HCT116 (cell line): ENCODE results near the gene LRRC4C. TPM values are rescaled to one million over a fixed set of nuclear protein-coding genes. Genes with fewer than 3 reads are reported as not detected.

Source experiments
- ATAC-seq: fragments of 200-7000 bp; cut with Tn5 transposase; 2 replicates; pipeline ENCODE4 v1.9.1; 2020; ENCODE audit warnings: mild to moderate bottlenecking, moderate library complexity
- BruUV-seq: library from RNA; stranded (reverse); fragments of 400-500 nt; replicated peaks from 2 replicates; lab custom pipeline; 2021; lab: Mats Ljungman, UMichigan
- CTCF ChIA-PET: fragments of 300-600 bp; sonication (Branson Sonifier 250); formaldehyde crosslinking; loops from one replicate; lab custom pipeline; 2021; ENCODE audit warnings: antibody characterized with exemption; lab: Charles Lee
- POLR2A ChIA-PET: fragments of 300-600, 350-600 bp; sonication (Branson Sonifier 250); formaldehyde crosslinking; loops from one replicate; lab custom pipeline; 2021; ENCODE audit warnings: antibody characterized with exemption; lab: Charles Lee
- RAD21 ChIA-PET, 2 experiments: fragments of 300-600 bp; sonication (Branson Sonifier 250); formaldehyde crosslinking; loops; one replicate each; lab custom pipeline; 2023; ENCODE audit warnings: low total read pairs in 2 of 2; ENCODE audit not compliant: uncharacterized antibody in 2 of 2, unreplicated experiment in 2 of 2, low non-redundant PET in 1 of 2; lab: Charles Lee
- DNase-seq: peaks from one replicate; pipeline ENCODE4 v3.0.0-alpha.2; 2010; ENCODE audit warnings: low read depth, low spot score
- H2AFZ ChIP-seq: fragments of 200-600 bp; shearing (Covaris generic), sonication (generic); 2 replicates; pipeline ENCODE4 v1.6.1; 2017; ENCODE audit warnings: low read depth, mixed run types, mixed read lengths, antibody characterized with exemption, low read length; ENCODE audit not compliant: poor library complexity, severe bottlenecking
- H3K27ac ChIP-seq: 2 replicates; pipeline ENCODE4 v1.5.1; 2012; ENCODE audit warnings: low read depth, low read length
- H3K27me3 ChIP-seq: fragments of 200-600 bp; sonication (generic); 2 replicates; pipeline ENCODE4 v1.6.1; 2016; ENCODE audit warnings: mixed run types, low read length, mixed read lengths; ENCODE audit not compliant: insufficient read depth
- H3K36me3 ChIP-seq, 2 experiments: fragments of 200-500 bp in 1 of 2; fragments of 200-600 bp in 1 of 2; sonication (Bioruptor generic) in 1 of 2; sonication (generic) in 1 of 2; 2 replicates each; pipeline versions ENCODE4 v1.5.1 to v1.6.1; 2014 to 2016; ENCODE audit warnings: low read length in 2 of 2, inconsistent platforms in 1 of 2, mixed read lengths in 1 of 2, mixed run types in 1 of 2; ENCODE audit not compliant: insufficient read depth in 2 of 2, control insufficient read depth in 1 of 2
- H3K4me1 ChIP-seq, 2 experiments: fragments of 200-600 bp in 1 of 2; sonication (generic) in 1 of 2; 2 replicates each; pipeline versions ENCODE4 v1.5.1 to v1.6.1; 2012 to 2017; ENCODE audit warnings: low read length in 2 of 2, inconsistent platforms in 1 of 2, mild to moderate bottlenecking in 1 of 2, mixed read lengths in 1 of 2, mixed run types in 1 of 2, moderate library complexity in 1 of 2; ENCODE audit not compliant: insufficient read depth in 2 of 2, control insufficient read depth in 1 of 2
- H3K4me2 ChIP-seq: fragments of 200-600 bp; sonication (generic); 2 replicates; pipeline ENCODE4 v1.6.1; 2017; ENCODE audit warnings: mixed run types, low read length, mixed read lengths
- H3K4me3 ChIP-seq, 2 experiments: fragments of 200-600 bp in 1 of 2; sonication (generic) in 1 of 2; replicated peaks in 1 of 2; 2 replicates each; pipeline ENCODE4 v1.5.1; 2011 to 2016; ENCODE audit warnings: low read length in 2 of 2, control low read depth in 1 of 2, low read depth in 1 of 2, mild to moderate bottlenecking in 1 of 2, mixed read lengths in 1 of 2, mixed run types in 1 of 2
- H3K79me2 ChIP-seq: fragments of 200-600 bp; sonication (generic); 2 replicates; pipeline ENCODE4 v1.6.1; 2017; ENCODE audit warnings: mild to moderate bottlenecking, mixed run types, low read length, moderate library complexity, mixed read lengths; ENCODE audit not compliant: insufficient read depth
- H3K9ac ChIP-seq: fragments of 200-600 bp; sonication (generic); 2 replicates; pipeline ENCODE4 v1.6.1; 2016; ENCODE audit warnings: low read length, mixed read lengths
- H3K9me2 ChIP-seq: fragments of 200-600 bp; sonication (generic), shearing (Covaris generic); 2 replicates; pipeline ENCODE4 v1.6.1; 2017; ENCODE audit warnings: mixed run types, mild to moderate bottlenecking, moderate library complexity; ENCODE audit not compliant: insufficient read depth
- H3K9me3 ChIP-seq, 2 experiments: fragments of 200-500 bp in 1 of 2; fragments of 200-600 bp in 1 of 2; sonication (Bioruptor generic) in 1 of 2; sonication (generic) in 1 of 2; 2 replicates each; pipeline ENCODE4 v1.6.1; 2014 to 2017; ENCODE audit warnings: low read length in 2 of 2, mixed read lengths in 2 of 2, inconsistent platforms in 1 of 2, low read depth in 1 of 2, mild to moderate bottlenecking in 1 of 2, mixed run types in 1 of 2, moderate library complexity in 1 of 2; ENCODE audit not compliant: control insufficient read depth in 1 of 2, insufficient read depth in 1 of 2
- H4K20me1 ChIP-seq: fragments of 200-600 bp; sonication (generic), shearing (Covaris generic); 2 replicates; pipeline ENCODE4 v1.6.1; 2017; ENCODE audit warnings: mixed run types, mild to moderate bottlenecking, moderate library complexity; ENCODE audit not compliant: insufficient read depth
- EGR1 ChIP-seq: IDR thresholded peaks from 2 replicates; pipeline ENCODE4 v1.6.1; 2012; ENCODE audit warnings: low read depth
- JUND ChIP-seq: IDR thresholded peaks from 2 replicates; pipeline ENCODE4 v1.6.1; 2012
- RAD21 ChIP-seq: IDR thresholded peaks from 2 replicates; pipeline ENCODE4 v1.6.1; 2012; ENCODE audit warnings: low read depth, mild to moderate bottlenecking
- SRF ChIP-seq: IDR thresholded peaks from 2 replicates; pipeline ENCODE4 v1.6.1; 2012; ENCODE audit warnings: low read depth
- intact Hi-C: fragments of 100-400 bp; cut with micrococcal nuclease; formaldehyde crosslinking; loops from 2 replicates; pipeline ENCODE4 v1.10.0; 2022
- total RNA-seq: library from RNA; stranded (reverse); gene quantifications from one replicate; pipeline ENCODE4 v1.2.1, GENCODE V29; 2021; ENCODE audit not compliant: unreplicated experiment
- TF ChIP-seq, protein P1 (sequence below): IDR thresholded peaks from 2 replicates; pipeline ENCODE4 v1.6.1; 2012; ENCODE audit warnings: low read depth
- TF ChIP-seq, protein P2 (sequence below): IDR thresholded peaks from 2 replicates; pipeline ENCODE4 v1.6.1; 2012
- TF ChIP-seq, protein P3 (sequence below): IDR thresholded peaks from 2 replicates; pipeline ENCODE4 v1.6.1; 2011; ENCODE audit warnings: mild to moderate bottlenecking, low read length, moderate library complexity; ENCODE audit not compliant: insufficient replicate concordance; ENCODE audit errors: extremely low read depth

LRRC4C gene
- total RNA-seq, 1 experiment from 2014 or later, result not detected

DNA sequence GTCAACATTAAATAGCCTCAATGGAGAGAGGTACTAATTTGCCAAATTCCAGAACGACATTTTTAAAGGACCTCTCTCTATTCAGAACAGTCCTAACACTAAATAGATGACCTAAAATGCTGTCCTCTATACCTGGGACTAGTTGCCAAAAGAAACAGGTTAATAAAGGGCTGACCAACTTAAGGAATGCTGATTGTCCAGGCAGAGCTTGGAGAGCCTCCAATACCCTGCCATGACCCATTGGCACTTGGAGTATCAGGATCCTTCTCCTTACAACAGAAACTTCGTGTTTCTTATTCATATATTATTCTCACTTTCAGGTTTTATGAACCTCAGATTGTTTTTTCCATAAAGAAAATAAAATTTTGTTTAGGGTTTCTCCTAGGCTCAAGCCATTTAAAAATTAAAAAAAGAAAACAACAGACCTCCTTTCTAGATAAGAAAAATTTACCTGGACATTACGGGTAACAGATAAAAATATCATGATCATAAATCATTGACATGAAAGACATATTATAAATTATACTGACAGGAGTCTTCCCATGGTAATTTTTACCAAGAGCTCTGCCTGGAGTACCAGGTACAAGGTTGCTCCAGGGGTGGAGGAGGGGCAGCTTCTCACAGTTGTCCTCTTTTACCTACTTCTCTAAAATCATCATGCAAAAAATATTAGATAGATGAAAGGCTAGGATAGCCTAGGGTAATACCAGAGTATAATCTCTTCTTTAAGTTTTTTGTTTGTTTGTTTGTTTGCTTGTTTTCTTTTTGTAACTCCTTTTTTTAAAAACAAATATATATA lies 2.0 kb downstream of the LRRC4C start:
- Histone ChIP-seq H3K36me3 (no peaks in the 10 kb centered on the region), H3K27me3 (no peaks in the 10 kb centered on the region), H3K4me3 (no peak overlapping the region), H3K9me3 (peaks cover 0 to 24% of the 10 kb centered on the region in 2 experiments; a peak in 2 of 4 replicates), H4K20me1 (no peaks in the 10 kb centered on the region), H2AFZ (no peak overlapping the region), H3K9me2 (no peaks in the 10 kb centered on the region), H3K4me1 (no peaks in the 10 kb centered on the region), H3K79me2 (no peaks in the 10 kb centered on the region), H3K9ac (no peak overlapping the region), H3K4me2 (no peak overlapping the region), H3K27ac (no peak overlapping the region)
- RAD21 ChIA-PET, result no interaction called here
- intact Hi-C loops, result no loop called here
- POLR2A ChIA-PET, result no interaction called here
- BruUV-seq, result no TSS peak
- TF ChIP-seq EGR1 (no peak), RAD21 (no peak), JUND (no peak), SRF (no peak)
- TF ChIP-seq, protein P1, sequence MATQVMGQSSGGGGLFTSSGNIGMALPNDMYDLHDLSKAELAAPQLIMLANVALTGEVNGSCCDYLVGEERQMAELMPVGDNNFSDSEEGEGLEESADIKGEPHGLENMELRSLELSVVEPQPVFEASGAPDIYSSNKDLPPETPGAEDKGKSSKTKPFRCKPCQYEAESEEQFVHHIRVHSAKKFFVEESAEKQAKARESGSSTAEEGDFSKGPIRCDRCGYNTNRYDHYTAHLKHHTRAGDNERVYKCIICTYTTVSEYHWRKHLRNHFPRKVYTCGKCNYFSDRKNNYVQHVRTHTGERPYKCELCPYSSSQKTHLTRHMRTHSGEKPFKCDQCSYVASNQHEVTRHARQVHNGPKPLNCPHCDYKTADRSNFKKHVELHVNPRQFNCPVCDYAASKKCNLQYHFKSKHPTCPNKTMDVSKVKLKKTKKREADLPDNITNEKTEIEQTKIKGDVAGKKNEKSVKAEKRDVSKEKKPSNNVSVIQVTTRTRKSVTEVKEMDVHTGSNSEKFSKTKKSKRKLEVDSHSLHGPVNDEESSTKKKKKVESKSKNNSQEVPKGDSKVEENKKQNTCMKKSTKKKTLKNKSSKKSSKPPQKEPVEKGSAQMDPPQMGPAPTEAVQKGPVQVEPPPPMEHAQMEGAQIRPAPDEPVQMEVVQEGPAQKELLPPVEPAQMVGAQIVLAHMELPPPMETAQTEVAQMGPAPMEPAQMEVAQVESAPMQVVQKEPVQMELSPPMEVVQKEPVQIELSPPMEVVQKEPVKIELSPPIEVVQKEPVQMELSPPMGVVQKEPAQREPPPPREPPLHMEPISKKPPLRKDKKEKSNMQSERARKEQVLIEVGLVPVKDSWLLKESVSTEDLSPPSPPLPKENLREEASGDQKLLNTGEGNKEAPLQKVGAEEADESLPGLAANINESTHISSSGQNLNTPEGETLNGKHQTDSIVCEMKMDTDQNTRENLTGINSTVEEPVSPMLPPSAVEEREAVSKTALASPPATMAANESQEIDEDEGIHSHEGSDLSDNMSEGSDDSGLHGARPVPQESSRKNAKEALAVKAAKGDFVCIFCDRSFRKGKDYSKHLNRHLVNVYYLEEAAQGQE, result no peak
- TF ChIP-seq, protein P2, sequence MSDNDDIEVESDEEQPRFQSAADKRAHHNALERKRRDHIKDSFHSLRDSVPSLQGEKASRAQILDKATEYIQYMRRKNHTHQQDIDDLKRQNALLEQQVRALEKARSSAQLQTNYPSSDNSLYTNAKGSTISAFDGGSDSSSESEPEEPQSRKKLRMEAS, result no peak
- TF ChIP-seq, protein P3, sequence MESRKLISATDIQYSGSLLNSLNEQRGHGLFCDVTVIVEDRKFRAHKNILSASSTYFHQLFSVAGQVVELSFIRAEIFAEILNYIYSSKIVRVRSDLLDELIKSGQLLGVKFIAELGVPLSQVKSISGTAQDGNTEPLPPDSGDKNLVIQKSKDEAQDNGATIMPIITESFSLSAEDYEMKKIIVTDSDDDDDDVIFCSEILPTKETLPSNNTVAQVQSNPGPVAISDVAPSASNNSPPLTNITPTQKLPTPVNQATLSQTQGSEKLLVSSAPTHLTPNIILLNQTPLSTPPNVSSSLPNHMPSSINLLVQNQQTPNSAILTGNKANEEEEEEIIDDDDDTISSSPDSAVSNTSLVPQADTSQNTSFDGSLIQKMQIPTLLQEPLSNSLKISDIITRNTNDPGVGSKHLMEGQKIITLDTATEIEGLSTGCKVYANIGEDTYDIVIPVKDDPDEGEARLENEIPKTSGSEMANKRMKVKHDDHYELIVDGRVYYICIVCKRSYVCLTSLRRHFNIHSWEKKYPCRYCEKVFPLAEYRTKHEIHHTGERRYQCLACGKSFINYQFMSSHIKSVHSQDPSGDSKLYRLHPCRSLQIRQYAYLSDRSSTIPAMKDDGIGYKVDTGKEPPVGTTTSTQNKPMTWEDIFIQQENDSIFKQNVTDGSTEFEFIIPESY, result no peak
- CTCF ChIA-PET, result no interaction called here
- ATAC-seq (no peak), DNase-seq (no peak)
